ENCODE results near the gene KCNK16. TPM values are rescaled to one million over a fixed set of nuclear protein-coding genes. Genes with fewer than 3 reads are reported as not detected.

Gene KCNK16
- total RNA-seq, 2 experiments from 2014 or later = not detected

DNA sequence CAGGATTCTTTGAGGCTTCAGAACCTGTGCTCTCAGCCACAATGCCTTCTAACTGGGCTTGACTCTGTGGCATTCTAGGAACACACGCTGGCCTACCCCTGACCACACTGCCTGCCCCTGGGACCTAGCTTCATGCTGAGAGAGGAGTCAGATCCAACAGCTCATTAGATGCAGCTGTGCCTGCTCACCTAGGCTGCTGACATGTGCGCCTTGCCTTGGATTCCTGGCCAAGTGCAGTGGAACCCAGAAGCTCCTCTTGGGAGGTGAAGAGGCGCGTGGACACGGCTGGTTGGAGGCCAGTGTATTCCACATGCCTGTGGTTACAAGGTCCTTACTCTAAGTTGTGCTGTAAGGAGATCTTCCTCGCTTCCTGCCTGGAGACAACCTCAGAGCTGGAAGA is 24.7 kb upstream of the KCNK16 start:
- H3K4me1 Mint-ChIP-seq (ENCODE audit: low read depth) = no peaks in the 10 kb centered on the region
- POLR2A ChIA-PET = no interaction called here
- H3K4me3 Mint-ChIP-seq = no peak overlapping the region
- DNase-seq (no peak), ATAC-seq (ENCODE audit: poor library complexity) (no peak)
- no peaks in the 10 kb centered on the region for H3K36me3 Mint-ChIP-seq (ENCODE audit: low read depth)
- Histone ChIP-seq H3K27ac (ENCODE audit: low read depth in 1 of 2, low read length in 2 of 2) (no peak overlapping the region), H3K4me3 (ENCODE audit: low read length) (no peak overlapping the region), H3K9me3 (ENCODE audit: control insufficient read depth in 1 of 2, insufficient read depth in 1 of 2, low read length in 2 of 2) (no peaks in the 10 kb centered on the region), H3K27me3 (ENCODE audit: control insufficient read depth in 1 of 2, insufficient read depth in 2 of 2, low read length in 2 of 2) (no peaks in the 10 kb centered on the region), H3K36me3 (ENCODE audit: insufficient read depth, low read length) (no peaks in the 10 kb centered on the region), H3K4me1 (ENCODE audit: insufficient read depth, low read length) (no peaks in the 10 kb centered on the region)
- no peaks in the 10 kb centered on the region for H3K9me3 Mint-ChIP-seq
- H3K27me3 Mint-ChIP-seq = peaks cover 5% of the 10 kb centered on the region
- TF ChIP-seq, protein P1, sequence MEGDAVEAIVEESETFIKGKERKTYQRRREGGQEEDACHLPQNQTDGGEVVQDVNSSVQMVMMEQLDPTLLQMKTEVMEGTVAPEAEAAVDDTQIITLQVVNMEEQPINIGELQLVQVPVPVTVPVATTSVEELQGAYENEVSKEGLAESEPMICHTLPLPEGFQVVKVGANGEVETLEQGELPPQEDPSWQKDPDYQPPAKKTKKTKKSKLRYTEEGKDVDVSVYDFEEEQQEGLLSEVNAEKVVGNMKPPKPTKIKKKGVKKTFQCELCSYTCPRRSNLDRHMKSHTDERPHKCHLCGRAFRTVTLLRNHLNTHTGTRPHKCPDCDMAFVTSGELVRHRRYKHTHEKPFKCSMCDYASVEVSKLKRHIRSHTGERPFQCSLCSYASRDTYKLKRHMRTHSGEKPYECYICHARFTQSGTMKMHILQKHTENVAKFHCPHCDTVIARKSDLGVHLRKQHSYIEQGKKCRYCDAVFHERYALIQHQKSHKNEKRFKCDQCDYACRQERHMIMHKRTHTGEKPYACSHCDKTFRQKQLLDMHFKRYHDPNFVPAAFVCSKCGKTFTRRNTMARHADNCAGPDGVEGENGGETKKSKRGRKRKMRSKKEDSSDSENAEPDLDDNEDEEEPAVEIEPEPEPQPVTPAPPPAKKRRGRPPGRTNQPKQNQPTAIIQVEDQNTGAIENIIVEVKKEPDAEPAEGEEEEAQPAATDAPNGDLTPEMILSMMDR (IDR thresholded peaks at IDR 0.05) = no peak
- CTCF ChIA-PET = no interaction called here
- H3K27ac Mint-ChIP-seq = no peak overlapping the region
- intact Hi-C loops (cut with DNase I, micrococcal nuclease) = loop anchor here (5.0 kb wide), 2 partner anchors 960 to 1680 kb away; no protein-coding TSS in a partner anchor

DNA sequence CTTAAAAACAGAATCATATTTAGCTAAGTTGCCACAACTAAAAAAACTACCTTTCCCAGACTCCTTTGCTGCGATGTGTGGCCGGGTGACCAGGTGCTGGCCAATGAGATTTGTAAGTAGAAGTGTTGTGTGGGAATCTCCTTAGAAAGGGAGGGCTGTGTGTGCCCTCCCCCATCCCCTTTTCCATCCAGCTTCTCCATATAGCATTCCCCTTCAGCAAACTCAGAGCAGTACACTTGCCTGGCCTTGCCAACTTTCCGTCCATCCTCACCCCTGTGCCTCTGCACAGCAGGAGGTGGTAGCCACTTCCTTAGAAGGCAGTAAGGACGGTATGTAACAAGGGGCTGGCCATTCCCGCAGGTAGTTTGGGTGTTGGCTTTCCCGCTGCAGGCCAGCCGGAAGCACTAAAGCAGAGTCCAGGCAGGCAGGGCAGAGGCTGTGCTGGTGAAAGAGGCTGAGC is 22.3 kb upstream of the KCNK16 start:
- intact Hi-C loops (cut with DNase I, micrococcal nuclease) = loop anchor here (5.0 kb wide), 2 partner anchors 962 to 1682 kb away; no protein-coding TSS in a partner anchor
- POLR2A ChIA-PET = no interaction called here
- ATAC-seq (ENCODE audit: poor library complexity) = no peak

DNA sequence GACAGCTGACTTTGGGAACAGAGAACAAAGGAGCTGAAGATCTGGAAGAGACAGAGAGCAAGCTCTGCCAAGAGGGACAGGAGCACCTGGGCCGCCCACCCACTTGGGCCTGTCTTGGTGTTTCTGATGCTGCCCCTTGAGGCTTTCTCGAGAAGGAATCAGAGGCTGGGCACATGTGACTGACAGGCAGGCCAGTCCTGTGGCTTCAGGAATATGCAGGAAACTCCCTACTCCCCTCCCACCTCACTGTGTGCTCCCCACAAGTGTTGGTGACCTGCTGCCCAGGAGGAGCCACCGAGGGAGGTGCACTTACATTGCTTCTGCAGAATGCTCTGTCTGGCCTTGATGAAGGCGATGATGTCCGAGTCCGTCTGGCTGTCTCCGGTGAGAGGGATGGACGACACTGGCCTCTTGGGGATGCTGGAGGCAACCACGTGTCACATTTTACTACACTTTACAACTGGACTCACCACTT is 20.9 kb upstream of the KCNK16 start:
- Histone ChIP-seq H3K9me3 (ENCODE audit: control insufficient read depth in 1 of 2, insufficient read depth in 1 of 2, low read length in 2 of 2) (no peaks in the 10 kb centered on the region), H3K27ac (ENCODE audit: low read depth in 1 of 2, low read length in 2 of 2) (no peak overlapping the region), H3K4me3 (ENCODE audit: low read length) (no peak overlapping the region), H3K4me1 (ENCODE audit: insufficient read depth, low read length) (no peaks in the 10 kb centered on the region), H3K36me3 (ENCODE audit: insufficient read depth, low read length) (no peaks in the 10 kb centered on the region), H3K27me3 (ENCODE audit: control insufficient read depth in 1 of 2, insufficient read depth in 2 of 2, low read length in 2 of 2) (no peaks in the 10 kb centered on the region)
- Mint-ChIP-seq H3K4me1 (ENCODE audit: low read depth) (no peaks in the 10 kb centered on the region), H3K27ac (no peak overlapping the region), H3K36me3 (ENCODE audit: low read depth) (no peaks in the 10 kb centered on the region), H3K9me3 (no peaks in the 10 kb centered on the region), H3K27me3 (peaks cover 8% of the 10 kb centered on the region), H3K4me3 (no peak overlapping the region)
- intact Hi-C loops (cut with DNase I, micrococcal nuclease) = no loop called here
- ChIA-PET CTCF (no interaction called here), POLR2A (no interaction called here)
- TF ChIP-seq, protein P1 (IDR thresholded peaks at IDR 0.05) = no peak
- no peak for ATAC-seq (ENCODE audit: poor library complexity)
- DNase-seq = no peak

More for the DNA sequence above, 22.3 kb upstream of the KCNK16 start:
- Histone ChIP-seq H3K27me3 (ENCODE audit: control insufficient read depth in 1 of 2, insufficient read depth in 2 of 2, low read length in 2 of 2) (no peaks in the 10 kb centered on the region), H3K36me3 (ENCODE audit: insufficient read depth, low read length) (no peaks in the 10 kb centered on the region), H3K4me1 (ENCODE audit: insufficient read depth, low read length) (no peaks in the 10 kb centered on the region), H3K9me3 (ENCODE audit: control insufficient read depth in 1 of 2, insufficient read depth in 1 of 2, low read length in 2 of 2) (no peaks in the 10 kb centered on the region), H3K4me3 (ENCODE audit: low read length) (no peak overlapping the region), H3K27ac (ENCODE audit: low read depth in 1 of 2, low read length in 2 of 2) (no peak overlapping the region)
- H3K27ac Mint-ChIP-seq = no peak overlapping the region
- CTCF ChIA-PET = no interaction called here
- TF ChIP-seq, protein P1 (IDR thresholded peaks at IDR 0.05) = no peak
- peaks cover 5% of the 10 kb centered on the region for H3K27me3 Mint-ChIP-seq
- H3K9me3 Mint-ChIP-seq = no peaks in the 10 kb centered on the region
- DNase-seq = no peak
- H3K36me3 Mint-ChIP-seq (ENCODE audit: low read depth) = no peaks in the 10 kb centered on the region
- H3K4me1 Mint-ChIP-seq (ENCODE audit: low read depth) = no peaks in the 10 kb centered on the region
- no peak overlapping the region for H3K4me3 Mint-ChIP-seq

All from CD4-positive, alpha-beta T cell (primary cell).